Stimulated activated CD8-positive, alpha-beta memory T cell treated with anti-CD3 and anti-CD28 coated beads, Interleukin-12 subunit alpha, Interleukin-12 subunit beta, amount 100 ng/mL, for 24 hours (primary cell): ENCODE measurements around the gene PAPSS2.

ENCODE experiments used
- DNase-seq: peaks from one replicate; pipeline ENCODE4 v3.0.0-alpha.2; 2020; ENCODE audit errors: extremely low read depth

PAPSS2 gene

GRCh38 chr10:87750001-87750671 lies 90.5 kb downstream of the PAPSS2 start:
- DNase-seq: no peak

GRCh38 chr10:87750817-87751216 lies 91.1 kb downstream of the PAPSS2 start:
- no peak for DNase-seq

- no peak for DNase-seq
Measured at GRCh38 chr10:87751274-87751673, 91.6 kb downstream of the PAPSS2 start.

- no peak for DNase-seq
Measured at GRCh38 chr10:87752566-87752965, 92.9 kb downstream of the PAPSS2 start.

GRCh38 chr10:87753995-87754866 lies 94.6 kb downstream of the PAPSS2 start:
- no peak for DNase-seq

DNA sequence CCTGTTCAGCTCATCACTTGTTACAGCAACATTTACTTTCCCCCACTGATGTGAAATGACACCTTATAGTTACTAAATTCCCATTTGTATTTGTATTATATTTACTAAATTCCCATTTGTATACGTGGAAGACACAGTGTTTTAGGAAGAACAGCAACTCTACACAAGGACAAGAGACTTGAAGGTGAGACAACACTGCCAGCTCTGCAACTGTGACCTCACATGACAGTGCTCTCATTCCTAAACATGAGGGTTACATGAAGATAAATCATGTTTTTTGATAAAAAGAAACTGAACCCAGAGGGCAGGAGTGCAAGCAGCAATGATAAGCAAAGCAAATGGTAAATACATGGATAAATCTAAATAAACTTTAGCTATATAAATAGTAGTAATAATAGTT lies 98.0 kb downstream of the PAPSS2 start:
- DNase-seq: no peak

- no peak for DNase-seq
Measured at GRCh38 chr10:87759551-87759950, 99.9 kb downstream of the PAPSS2 start.

- no peak for DNase-seq
Measured at GRCh38 chr10:87760195-87760905, 100.7 kb downstream of the PAPSS2 start.

DNA sequence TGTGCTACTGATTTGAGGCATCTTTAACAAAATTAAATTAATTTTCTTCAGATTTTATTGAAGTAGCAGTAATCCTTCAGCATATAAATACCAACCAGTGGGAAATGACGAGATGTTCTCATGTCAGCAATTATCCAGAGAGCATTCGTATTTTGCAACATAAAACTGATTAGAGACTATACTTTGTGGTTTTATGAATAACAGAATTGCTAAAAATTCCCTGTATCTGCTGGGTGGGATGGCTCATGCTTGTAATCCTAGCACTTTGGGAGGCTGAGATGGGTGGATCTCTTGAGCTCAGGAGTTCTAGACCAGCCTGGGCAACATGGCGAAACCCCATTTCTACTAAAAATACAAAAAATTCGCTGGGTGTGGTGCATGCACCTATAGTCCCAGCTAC lies 101.5 kb downstream of the PAPSS2 start:
- DNase-seq: no peak

DNA sequence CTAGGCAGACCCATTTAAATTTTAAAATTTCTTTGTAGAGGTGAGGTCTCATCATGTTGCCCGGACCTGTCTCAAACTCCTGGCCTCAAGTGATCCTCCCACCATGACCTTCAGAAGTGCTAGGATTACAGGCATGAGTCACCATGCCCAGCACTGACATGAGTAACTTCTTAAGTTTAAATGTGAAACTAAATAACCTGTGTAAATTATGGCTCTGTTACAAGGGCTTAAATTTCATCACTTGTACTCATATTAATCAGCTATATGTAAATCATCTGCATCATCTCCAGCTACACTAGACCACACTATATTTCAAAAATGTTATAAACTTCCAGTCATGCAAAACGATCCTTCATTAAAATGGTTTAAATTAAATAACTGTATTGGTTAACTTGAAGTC lies 102.2 kb downstream of the PAPSS2 start:
- no peak for DNase-seq

- no peak for DNase-seq
Measured at GRCh38 chr10:87763086-87763861, 103.6 kb downstream of the PAPSS2 start.

- DNase-seq: no peak
Measured at GRCh38 chr10:87764072-87764934, 104.6 kb downstream of the PAPSS2 start.

DNA sequence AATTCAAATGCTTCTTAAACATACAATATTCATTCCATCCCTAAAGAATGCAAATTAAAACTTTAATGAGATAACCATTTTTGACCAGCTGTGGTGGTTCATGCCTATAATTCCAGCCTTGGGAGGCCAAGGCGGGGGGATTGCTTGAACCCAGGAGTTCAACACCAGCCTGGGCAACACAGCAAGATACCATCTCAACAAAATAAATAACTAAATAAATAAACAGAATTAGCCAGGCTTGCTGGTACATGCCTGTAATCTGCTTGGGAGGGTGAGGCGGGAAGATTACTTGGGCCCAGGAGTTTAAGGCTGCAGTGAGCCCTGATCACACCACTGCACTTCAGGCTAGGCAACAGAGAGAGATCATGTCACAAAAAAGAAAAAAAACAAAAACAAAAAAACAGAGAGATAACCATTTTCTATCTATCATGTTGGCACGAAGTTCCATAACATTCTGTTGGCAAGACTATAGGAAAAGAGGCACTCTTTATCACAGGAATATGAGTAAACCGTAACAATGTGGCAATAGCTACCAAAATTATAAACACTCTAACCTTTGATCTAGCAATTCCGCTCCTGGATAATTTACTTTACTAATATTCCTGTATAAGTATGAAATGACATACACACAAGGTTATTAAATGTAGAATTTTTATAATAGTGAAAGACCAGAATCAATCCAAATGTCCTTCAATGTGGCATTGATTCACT lies 106.1 kb downstream of the PAPSS2 start:
- DNase-seq: no peak

- DNase-seq: no peak
Measured at GRCh38 chr10:87767253-87767652, 107.6 kb downstream of the PAPSS2 start.

- no peak for DNase-seq
Measured at GRCh38 chr10:87771871-87772500, 112.3 kb downstream of the PAPSS2 start.

DNA sequence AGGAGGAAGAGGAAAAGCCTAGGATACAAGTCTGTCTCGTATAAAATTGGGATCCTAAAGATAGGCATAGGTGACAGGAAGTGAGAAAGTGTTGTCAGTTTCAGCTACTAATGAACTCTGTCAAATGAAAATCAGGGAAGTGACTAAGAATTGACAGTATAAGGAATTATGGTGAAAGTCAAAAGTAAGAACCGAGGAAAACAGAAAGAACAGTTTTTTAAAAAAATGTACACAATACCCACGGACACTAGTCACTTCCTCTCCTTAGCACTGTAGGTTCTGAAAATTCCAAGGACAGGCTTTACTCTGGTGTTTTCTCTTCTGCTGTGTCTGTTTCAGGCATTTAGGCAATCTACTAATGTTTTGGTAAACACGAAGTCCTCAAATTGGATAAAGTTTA lies 116.1 kb downstream of the PAPSS2 start:
- no peak for DNase-seq

- DNase-seq: no peak
Measured at GRCh38 chr10:87776328-87776727, 116.7 kb downstream of the PAPSS2 start.

- DNase-seq: no peak
Measured at GRCh38 chr10:87781545-87781944, 121.9 kb downstream of the PAPSS2 start.

GRCh38 chr10:87782721-87783120 lies 123.0 kb downstream of the PAPSS2 start:
- no peak for DNase-seq

DNA sequence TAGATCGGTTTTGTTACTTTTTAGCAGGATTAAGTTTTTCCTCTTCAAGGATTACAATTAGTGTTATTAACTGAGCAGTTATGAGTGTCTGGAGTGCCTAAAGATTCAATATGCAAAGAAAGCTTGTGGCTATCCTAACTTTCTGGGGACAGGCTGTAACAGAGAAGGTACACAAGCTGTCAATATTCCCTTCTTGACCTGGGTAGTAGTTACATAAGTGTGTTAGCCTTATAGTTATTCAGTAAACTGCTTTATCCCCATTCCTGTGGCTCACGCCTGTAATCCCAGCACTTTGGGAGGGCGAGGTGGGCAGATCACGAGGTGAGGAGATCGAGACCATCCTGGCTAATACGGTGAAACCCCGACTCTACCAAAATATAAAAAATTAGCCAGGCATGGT lies 126.7 kb downstream of the PAPSS2 start:
- no peak for DNase-seq
